NCI-H2171 treated with DMSO at 0.1 percent for 48 hours (cell line): ENCODE measurements around the gene CRYZ.

Source experiments
- DNase-seq: peaks from one replicate; lab custom pipeline; 2025; lab: John Stamatoyannopoulos, UW

CRYZ gene

GRCh38 chr1:74731399-74732052 lies 1.3 kb downstream of the CRYZ start:
- no peak for DNase-seq

GRCh38 chr1:74729741-74730478 lies 2.9 kb downstream of the CRYZ start:
- no peak for DNase-seq

GRCh38 chr1:74728736-74729135 lies 4.1 kb downstream of the CRYZ start:
- DNase-seq = no peak

GRCh38 chr1:74726063-74726462 lies 6.8 kb downstream of the CRYZ start:
- DNase-seq = no peak

GRCh38 chr1:74717626-74718025 lies 15.2 kb downstream of the CRYZ start:
- DNase-seq = no peak

- DNase-seq = no peak
Observed at GRCh38 chr1:74716822-74717221, 16.0 kb downstream of the CRYZ start.

GRCh38 chr1:74715806-74716205 lies 17.0 kb downstream of the CRYZ start:
- DNase-seq = no peak

- DNase-seq = no peak
Observed at GRCh38 chr1:74715236-74715502, 17.7 kb downstream of the CRYZ start.

- DNase-seq = no peak
Observed at GRCh38 chr1:74714429-74715235, 18.2 kb downstream of the CRYZ start.

- no peak for DNase-seq
Observed at GRCh38 chr1:74713849-74714248, 19.0 kb downstream of the CRYZ start.

- DNase-seq = no peak
Observed at GRCh38 chr1:74712881-74713280, 20.0 kb downstream of the CRYZ start.

- DNase-seq = no peak
Observed at GRCh38 chr1:74703386-74704182, 29.3 kb downstream of the CRYZ start.

GRCh38 chr1:74699331-74699730 lies 33.5 kb downstream of the CRYZ start:
- DNase-seq = no peak

GRCh38 chr1:74697832-74698231 lies 35.0 kb downstream of the CRYZ start:
- no peak for DNase-seq

- DNase-seq = no peak
Observed at GRCh38 chr1:74693473-74693872, 39.4 kb downstream of the CRYZ start.

GRCh38 chr1:74690909-74691308 lies 41.9 kb downstream of the CRYZ start:
- no peak for DNase-seq

GRCh38 chr1:74690364-74690696 lies 42.5 kb downstream of the CRYZ start:
- no peak for DNase-seq

GRCh38 chr1:74689621-74690363 lies 43.1 kb downstream of the CRYZ start:
- peak; percentile 64 for DNase-seq

GRCh38 chr1:74686928-74687327 lies 45.9 kb downstream of the CRYZ start:
- peak; percentile 61 for DNase-seq

- DNase-seq = no peak
Observed at GRCh38 chr1:74684301-74684700, 48.5 kb downstream of the CRYZ start.

GRCh38 chr1:74683656-74684055 lies 49.2 kb downstream of the CRYZ start:
- DNase-seq = no peak

- DNase-seq = no peak
Observed at GRCh38 chr1:74681851-74682250, 51.0 kb downstream of the CRYZ start.
